NCI-H82 treated with DMSO at 0.1 percent for 48 hours (cell line): ENCODE results near the gene GALR2.

Experiments used
- DNase-seq: peaks from one replicate; lab custom pipeline; 2025; ENCODE audit not compliant: unreplicated experiment; lab: John Stamatoyannopoulos, UW

The GALR2 gene

GRCh38 chr17:76079535-76079955 is 5.0 kb downstream of the GALR2 start:
- DNase-seq: no peak

DNA sequence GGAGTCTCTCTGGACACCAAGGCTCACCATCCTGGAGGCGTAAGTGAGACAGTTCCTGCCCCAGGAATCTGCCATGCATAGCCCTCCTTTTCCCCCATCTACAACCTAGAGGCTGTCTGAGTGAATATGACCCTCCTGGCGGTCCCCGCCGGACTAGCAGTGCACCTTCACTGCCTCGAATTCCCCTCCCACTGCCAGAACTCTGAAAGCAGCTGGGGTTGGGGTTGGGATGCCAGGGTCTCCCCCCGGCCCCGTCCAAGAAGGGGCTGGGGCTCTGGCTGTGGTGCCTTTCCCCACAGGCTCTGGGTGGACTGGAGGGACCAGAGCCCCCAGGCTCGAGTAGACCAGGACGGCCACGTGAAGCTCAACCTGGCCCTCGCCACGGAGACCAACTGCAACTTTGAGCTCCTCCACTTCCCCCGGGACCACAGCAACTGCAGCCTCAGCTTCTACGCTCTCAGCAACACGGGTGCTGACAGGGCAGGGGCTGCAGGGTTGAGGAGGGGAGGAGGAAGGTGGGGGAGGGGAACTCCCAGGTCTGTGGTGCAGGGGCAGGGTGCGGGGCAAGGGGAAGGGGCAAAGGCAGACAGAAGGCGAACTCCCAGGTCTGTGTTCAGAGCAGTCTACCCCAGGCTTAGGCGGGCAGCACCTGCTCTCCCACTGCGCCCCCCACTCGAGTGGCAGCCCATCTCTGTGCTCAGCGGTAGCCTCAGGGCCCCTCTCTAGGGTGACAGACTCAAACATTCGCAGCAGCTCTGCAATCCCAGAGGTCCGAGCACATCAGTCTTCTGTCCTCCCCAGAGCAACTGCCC is 5.6 kb downstream of the GALR2 start:
- no peak for DNase-seq

DNA sequence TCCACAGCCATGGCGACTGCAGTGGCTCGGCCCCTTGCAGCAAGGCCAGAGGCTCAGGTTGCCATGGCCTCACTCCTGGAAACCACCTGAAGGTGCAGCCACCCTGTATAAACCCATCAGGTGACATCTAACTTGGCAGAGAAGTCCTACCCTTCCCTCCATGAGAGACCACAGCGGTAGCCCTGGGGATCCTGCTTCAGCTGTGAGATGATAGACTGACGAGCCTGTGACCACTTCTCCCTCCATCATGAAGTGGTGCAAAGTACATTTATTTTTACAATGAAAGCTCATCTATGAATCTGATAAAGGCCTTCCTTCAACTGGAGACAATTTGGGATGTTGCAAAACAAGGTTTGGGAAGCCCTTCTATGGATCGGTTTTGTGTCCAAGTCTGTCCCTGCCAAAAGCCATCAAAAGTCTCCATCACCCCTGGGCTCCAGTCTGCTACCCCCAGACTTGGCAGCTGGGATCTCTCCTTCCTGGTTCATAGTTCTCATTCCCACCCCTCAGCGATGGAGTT is 6.2 kb downstream of the GALR2 start:
- no peak for DNase-seq

DNA sequence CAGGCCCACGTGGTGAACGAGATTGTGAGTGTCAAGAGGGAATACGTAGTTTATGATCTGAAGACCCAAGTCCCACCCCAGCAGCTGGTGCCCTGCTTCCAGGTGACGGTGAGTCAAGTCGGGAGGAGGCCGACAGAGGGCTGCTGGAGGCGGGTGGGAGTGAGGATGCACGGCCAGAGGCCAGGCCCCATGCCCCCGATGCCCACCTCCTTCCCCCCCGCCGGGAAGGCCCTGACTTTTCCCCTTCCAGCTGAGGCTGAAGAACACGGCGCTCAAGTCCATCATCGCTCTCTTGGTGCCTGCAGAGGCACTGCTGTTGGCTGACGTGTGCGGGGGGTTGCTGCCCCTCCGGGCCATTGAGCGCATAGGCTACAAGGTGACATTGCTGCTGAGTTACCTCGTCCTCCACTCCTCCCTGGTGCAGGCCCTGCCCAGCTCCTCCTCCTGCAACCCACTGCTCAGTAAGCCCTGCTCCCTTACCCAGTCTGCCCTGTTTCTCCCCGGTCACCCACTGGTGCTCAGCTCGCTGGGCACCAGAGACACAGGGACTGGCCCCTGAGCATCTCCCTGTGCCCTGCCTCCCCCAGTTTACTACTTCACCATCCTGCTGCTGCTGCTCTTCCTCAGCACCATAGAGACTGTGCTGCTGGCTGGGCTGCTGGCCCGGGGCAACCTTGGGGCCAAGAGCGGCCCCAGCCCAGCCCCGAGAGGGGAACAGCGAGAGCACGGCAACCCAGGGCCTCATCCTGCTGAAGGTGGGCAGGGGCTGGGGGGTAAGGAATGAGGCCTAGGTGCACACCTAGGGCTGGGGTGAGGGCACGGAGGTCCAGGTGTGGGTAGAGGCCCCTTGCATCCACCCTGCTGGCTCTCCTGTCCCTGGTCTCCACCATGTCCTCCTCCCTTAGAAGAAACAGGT is 7.0 kb downstream of the GALR2 start:
- DNase-seq: no peak

DNA sequence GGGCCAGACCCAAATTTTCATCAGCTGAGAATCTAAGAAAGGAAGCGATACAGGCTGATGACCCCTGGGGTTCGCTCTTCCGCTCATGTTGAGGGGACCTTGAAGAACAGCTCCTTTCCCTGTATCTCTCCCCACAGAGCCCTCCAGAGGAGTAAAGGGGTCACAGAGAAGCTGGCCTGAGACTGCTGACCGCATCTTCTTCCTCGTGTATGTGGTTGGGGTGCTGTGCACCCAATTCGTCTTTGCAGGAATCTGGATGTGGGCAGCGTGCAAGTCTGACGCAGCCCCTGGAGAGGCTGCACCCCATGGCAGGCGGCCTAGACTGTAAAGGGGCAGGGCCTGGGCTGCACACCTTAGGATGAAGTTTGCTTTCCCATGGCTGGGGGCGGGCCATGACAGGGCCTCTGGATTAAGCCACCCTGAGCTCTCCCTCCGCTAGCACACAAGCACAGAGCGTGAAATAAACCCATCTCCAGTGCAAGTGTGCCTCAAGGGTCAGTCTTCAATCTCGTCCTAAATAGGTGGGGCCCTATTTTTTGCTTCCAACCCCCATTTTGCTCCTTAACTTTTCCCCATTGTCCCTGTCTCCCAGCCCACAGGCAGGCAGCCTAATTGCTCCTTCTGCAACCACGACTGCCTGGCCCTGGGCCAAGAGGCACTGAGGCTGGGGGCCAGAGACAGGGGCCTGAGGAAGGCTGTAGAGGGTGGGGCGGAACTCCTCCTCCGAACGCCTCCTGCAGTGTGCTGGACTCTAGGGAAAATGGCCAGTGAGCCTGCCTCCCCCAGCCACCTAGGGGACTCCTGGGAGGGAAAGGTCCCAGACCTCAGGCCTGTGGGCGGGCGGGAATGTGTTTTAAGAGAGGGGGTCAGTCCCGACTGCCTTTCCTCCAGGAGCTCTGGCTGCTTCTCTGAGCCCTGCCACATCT is 8.0 kb downstream of the GALR2 start:
- DNase-seq: no peak

DNA sequence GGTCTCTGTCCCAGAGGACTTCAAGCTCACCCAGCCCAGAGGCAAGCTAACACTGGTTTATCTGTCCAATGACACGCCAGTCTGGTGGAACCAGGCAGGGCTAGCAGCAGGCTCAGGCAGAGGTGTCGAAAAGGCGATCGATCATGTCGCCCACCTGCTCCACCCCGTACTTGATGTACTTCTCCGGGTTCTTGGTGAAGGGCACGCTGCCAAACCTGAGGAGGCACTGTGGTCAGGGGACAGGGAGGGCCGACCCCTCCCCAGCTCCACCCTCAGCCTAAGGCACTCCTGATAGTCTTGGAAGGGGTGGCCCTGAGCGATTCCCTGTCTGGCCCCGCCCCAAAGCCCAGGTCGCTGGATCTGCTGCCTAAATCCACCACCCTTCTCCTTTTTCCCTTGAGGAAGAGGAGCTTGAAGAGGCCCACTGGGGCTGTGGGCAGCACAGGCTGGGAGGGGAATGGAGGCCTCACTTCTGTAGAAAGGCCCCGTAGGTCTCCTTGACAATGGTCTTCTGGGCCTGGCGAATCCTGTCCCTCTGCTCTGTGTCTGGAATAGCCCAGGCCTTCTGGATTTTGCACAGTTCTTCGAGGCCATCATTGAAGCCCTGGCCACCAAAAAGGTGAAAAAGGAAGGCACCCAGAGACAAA is 9.1 kb downstream of the GALR2 start:
- no peak for DNase-seq

- DNase-seq: no peak
These were observed 10.6 kb downstream of the GALR2 start for GRCh38 chr17:76085066-76085730.

- no peak for DNase-seq
These were observed 11.3 kb downstream of the GALR2 start for GRCh38 chr17:76085731-76086366.

- DNase-seq: no peak
These were observed 11.8 kb downstream of the GALR2 start for GRCh38 chr17:76086384-76086783.

- DNase-seq: no peak
These were observed 12.9 kb downstream of the GALR2 start for GRCh38 chr17:76087531-76087930.

DNA sequence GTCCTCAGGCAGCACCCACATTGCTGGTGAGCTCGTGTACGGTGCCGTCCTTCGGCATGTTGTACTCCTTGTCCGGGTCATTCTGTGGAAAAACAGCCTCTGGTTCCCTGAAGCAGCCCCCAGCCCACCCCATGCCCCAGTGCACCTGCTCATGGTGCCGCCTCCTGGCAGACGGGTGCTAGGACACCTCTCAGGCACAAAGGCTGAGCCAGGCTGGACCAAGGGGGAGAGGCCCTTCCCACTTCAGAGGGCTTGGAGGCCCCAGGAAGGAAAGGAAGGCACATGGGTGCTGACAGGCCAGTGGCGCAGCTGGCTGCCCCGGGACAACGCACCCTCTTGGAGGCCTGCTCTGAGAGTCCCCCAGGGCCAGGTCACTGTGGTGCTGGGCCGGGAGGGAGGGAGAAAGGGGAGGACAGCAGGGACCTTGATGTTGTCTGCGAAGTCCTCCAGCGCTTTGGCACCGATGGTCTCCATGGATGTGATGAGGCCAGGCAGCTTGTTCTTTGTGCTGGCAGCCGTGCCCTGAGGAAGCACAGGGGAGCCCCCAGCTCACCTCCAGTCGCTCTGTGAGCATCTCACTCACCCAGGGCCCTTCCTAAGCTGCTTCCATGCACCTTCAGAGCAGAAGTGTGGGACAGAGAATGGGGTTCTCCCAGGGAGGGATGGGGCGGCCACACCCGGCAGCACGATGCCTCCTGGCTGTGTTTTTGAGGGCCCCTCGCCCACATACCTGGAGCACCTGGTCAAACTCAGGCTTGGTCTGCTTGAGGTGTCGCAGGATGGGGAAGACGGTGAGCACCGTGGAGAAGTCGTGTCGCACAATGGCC is 13.7 kb downstream of the GALR2 start:
- no peak for DNase-seq

DNA sequence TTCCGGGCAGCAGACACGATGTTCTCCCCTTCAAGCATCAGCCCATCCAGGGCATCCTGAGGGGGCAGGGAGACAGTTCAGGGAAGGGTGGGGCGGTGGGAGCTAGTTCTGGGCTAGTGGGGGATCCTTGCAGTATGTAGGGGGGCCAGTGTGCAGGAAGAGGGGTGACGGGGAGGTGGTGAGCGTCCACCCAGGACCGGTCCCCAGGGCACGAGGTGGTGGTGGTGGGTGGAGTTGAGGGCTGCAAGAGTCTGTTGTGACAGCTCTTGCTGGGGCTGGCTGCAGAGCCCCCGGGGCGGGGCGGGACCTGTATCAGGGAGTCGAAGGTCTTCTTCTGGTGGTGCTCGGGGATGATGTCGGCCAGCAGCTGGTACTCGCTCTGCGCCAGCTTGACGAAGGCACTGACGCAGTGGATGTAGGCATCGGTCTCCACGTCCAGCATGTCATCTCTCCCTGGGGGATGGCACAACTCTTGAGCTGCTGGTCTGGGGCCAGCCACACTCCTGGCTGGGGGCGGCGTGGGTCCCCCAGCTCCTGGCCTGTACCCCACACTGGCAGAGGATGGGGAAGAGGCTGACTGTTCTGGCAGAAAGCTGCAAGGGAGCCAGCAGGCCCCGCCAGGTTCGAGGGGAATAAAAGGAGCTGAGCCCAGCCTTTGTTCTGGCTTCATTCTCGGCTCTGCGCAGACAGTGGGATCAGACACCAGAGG is 14.4 kb downstream of the GALR2 start:
- DNase-seq: no peak

DNA sequence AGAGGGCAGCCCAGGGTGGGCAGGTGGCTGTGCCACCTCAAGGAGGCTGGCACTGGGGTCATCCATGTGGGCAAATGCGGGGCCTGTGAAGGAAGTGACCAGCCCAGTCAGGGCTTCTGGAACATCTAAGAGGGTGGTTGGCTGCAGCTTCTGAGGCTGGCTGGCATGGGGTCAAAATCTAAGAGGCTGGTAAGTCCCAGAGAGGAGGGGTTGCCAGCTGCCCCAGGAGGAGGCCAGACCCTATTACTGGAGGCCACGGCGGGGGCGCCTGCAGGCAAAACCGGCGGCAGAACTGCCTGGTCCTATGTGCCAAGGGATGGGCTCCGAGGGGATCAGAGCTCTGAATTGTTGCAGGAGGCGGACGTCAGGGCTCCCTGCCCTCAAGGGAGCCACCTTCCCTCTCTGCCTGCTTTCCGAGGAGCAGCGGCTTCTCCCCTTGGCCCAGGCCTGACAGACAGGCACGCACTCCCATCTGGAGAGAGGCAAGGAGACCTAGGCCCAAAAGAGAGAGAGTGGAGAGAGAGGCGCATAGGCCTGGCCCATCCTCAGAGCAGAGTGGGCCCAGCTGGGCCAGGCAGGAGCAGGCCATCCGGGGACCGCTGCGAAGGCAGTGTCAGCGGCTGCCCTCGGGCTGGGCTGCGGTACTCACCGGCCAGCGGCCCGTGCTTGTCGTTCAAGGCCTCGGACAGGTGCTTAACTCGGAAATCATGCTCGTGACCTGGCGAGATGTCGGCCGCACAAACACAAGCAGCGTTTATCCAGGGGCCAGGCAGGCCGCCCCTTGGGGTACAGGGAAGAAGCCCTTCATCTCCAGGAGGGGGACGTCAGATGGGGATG is 15.3 kb downstream of the GALR2 start:
- DNase-seq: no peak

DNA sequence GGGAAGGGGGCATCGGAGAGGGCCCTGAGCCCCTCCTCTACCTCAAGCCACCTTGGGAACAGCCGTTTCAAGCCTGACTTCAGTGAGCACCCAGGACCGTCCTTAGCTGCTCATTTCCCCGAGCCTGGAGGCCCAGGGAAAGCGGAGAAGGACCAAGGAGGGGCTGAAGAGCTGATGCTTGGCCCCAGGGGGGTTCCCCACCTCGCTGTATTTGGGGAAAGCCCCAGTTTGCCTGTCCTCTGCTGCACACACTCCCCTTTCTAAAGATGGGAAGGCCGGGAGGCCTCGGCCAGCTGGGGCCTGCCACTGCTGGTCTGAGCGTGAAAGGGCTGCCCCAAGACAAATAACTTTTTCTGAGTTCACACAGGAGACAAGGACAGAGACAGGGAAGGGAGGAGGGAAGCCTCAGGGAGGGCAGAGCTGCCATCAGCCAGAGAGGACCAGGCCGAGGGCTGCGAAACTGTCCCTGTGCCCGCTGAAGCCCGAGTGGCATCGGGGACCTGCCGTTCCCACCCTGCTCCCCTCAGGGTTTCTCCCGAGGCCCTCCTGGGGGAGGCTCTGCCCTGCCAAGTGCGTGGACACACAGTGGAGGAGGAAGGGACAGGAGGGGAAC is 16.0 kb downstream of the GALR2 start:
- no peak for DNase-seq

GRCh38 chr17:76091526-76092286 is 17.1 kb downstream of the GALR2 start:
- no peak for DNase-seq
